ENCODE data around the gene IL17RA.

IL17RA gene

DNA sequence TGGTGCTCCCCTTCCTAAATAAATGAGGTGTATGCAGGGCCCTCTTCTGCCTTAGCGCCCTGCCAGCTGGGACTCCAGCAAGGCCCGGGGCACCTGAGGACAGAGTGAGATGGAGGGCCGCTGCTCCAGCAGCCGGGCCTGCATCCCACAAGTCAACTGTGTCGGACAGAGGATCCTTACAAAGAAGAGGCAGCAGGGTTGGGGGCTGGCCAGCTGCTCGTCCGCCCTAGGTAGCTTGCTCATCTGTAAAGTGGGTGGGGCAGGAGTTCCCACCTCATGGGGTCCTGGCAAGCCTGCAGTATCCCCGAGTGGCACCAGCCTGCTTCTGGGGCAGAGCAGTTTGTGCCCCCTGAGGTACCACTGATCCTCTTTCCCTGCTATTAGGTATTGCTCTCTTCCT lies 28.8 kb downstream of the IL17RA start:
- no peak for TF ChIP-seq EZH2 (IDR thresholded peaks at IDR 0.05; ENCODE audit: borderline replicate concordance, low read length)
- TF ChIP-seq, protein P1, sequence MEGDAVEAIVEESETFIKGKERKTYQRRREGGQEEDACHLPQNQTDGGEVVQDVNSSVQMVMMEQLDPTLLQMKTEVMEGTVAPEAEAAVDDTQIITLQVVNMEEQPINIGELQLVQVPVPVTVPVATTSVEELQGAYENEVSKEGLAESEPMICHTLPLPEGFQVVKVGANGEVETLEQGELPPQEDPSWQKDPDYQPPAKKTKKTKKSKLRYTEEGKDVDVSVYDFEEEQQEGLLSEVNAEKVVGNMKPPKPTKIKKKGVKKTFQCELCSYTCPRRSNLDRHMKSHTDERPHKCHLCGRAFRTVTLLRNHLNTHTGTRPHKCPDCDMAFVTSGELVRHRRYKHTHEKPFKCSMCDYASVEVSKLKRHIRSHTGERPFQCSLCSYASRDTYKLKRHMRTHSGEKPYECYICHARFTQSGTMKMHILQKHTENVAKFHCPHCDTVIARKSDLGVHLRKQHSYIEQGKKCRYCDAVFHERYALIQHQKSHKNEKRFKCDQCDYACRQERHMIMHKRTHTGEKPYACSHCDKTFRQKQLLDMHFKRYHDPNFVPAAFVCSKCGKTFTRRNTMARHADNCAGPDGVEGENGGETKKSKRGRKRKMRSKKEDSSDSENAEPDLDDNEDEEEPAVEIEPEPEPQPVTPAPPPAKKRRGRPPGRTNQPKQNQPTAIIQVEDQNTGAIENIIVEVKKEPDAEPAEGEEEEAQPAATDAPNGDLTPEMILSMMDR (IDR thresholded peaks at IDR 0.05; ENCODE audit: low read length) = no peak
- Histone ChIP-seq H4K20me1 (ENCODE audit: insufficient read depth, low read length) (no peaks in the 10 kb centered on the region), H3K4me3 (ENCODE audit: low read depth, low read length, poor library complexity, severe bottlenecking) (no peak overlapping the region), H3K36me3 (ENCODE audit: insufficient read depth, low read length) (peaks cover 8% of the 10 kb centered on the region), H3K27me3 (ENCODE audit: insufficient read depth, low read length) (0 out of 2 replicates have a peak, but pooled peaks cover 4% of the 10 kb centered on the region), H3K4me2 (ENCODE audit: low read length) (no peak overlapping the region), H2AFZ (ENCODE audit: low read length) (no peak overlapping the region), H3K4me1 (ENCODE audit: insufficient read depth, low read length, severe bottlenecking) (no peaks in the 10 kb centered on the region), H3K27ac (ENCODE audit: low read depth, low read length, poor library complexity, severe bottlenecking) (no peak overlapping the region), H3K9me2 (ENCODE audit: low read depth, low read length) (no peaks in the 10 kb centered on the region), H3K9ac (ENCODE audit: low read length) (no peak overlapping the region), H3K79me2 (ENCODE audit: insufficient read depth, low read length) (no peaks in the 10 kb centered on the region), H3K9me3 (ENCODE audit: low read length) (no peaks in the 10 kb centered on the region), H3F3A (ENCODE audit: insufficient read depth, low read length) (no peaks in the 10 kb centered on the region)

DNA sequence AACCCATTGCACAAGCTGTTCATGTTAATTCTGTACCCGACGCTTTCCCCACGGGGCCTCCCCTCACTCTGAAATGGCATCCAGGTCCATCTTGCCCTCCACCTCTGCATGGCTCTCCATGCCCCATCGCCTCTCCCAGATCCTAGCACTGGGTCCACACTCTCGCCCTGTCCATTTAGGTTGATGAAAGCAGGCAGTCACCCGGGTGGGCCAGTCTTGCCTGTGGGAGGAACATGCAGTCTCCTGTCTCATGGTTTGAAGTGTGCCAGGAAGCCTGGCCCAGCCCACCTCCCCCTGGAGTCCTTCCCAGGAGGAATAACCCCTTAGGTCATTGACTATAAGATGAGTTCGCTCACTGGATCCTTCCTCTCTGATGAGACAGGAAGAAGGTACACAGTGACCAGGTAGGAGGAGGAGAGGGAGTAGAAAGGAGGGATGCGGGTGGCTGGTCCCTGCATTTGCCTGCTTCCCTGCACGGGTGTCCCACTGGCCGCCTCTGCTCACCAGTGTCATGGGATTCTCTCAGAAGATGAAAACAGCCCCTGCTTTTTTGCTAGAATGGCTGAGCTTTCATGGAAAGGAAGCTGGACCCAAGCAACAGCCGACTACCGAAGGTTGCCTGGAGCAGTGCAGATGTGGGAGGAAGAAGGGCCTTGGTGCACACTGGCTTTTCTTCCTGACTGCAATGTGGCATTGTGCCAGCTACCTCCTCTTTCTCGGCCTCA lies 29.5 kb downstream of the IL17RA start:
- Histone ChIP-seq H4K20me1 (ENCODE audit: insufficient read depth, low read length) (no peaks in the 10 kb centered on the region), H3K27ac (ENCODE audit: low read depth, low read length, poor library complexity, severe bottlenecking) (no peak overlapping the region), H3K36me3 (ENCODE audit: insufficient read depth, low read length) (peaks cover 5% of the 10 kb centered on the region; the same call in 1 of the 2 replicates), H3F3A (ENCODE audit: insufficient read depth, low read length) (no peaks in the 10 kb centered on the region), H2AFZ (ENCODE audit: low read length) (no peak overlapping the region), H3K9ac (ENCODE audit: low read length) (no peak overlapping the region), H3K27me3 (ENCODE audit: insufficient read depth, low read length) (0 out of 2 replicates have a peak, but pooled peaks cover 4% of the 10 kb centered on the region), H3K4me1 (ENCODE audit: insufficient read depth, low read length, severe bottlenecking) (no peaks in the 10 kb centered on the region), H3K4me2 (ENCODE audit: low read length) (no peak overlapping the region), H3K4me3 (ENCODE audit: low read depth, low read length, poor library complexity, severe bottlenecking) (no peak overlapping the region), H3K9me3 (ENCODE audit: low read length) (no peaks in the 10 kb centered on the region), H3K9me2 (ENCODE audit: low read depth, low read length) (no peaks in the 10 kb centered on the region), H3K79me2 (ENCODE audit: insufficient read depth, low read length) (no peaks in the 10 kb centered on the region)
- TF ChIP-seq EZH2 (IDR thresholded peaks at IDR 0.05; ENCODE audit: borderline replicate concordance, low read length) = no peak
- TF ChIP-seq, protein P1 (IDR thresholded peaks at IDR 0.05; ENCODE audit: low read length) = no peak

DNA sequence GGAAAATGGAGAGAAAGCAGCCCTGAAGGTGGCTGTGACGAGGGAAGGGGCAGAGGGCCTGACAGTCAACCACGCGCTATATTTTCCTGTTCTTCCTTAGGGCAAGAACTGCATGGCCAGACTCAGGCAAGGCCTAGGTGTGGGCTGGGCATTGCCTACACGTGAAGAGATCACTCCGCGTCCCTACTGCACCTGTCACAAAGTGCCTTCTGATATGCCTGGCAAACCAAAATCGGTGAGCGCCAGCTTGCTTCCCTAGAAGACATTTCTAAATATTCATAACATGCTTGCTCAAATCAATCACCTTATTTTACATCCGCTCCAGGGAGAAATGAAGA lies 30.1 kb downstream of the IL17RA start:
- Histone ChIP-seq H3F3A (ENCODE audit: insufficient read depth, low read length) (no peaks in the 10 kb centered on the region), H3K4me1 (ENCODE audit: insufficient read depth, low read length, severe bottlenecking) (no peaks in the 10 kb centered on the region), H3K9me2 (ENCODE audit: low read depth, low read length) (no peaks in the 10 kb centered on the region), H3K36me3 (ENCODE audit: insufficient read depth, low read length) (no peaks in the 10 kb centered on the region), H2AFZ (ENCODE audit: low read length) (no peak overlapping the region), H3K4me3 (ENCODE audit: low read depth, low read length, poor library complexity, severe bottlenecking) (no peak overlapping the region), H3K27me3 (ENCODE audit: insufficient read depth, low read length) (0 out of 2 replicates have a peak, but pooled peaks cover 4% of the 10 kb centered on the region), H3K9me3 (ENCODE audit: low read length) (no peaks in the 10 kb centered on the region), H3K79me2 (ENCODE audit: insufficient read depth, low read length) (no peaks in the 10 kb centered on the region), H3K27ac (ENCODE audit: low read depth, low read length, poor library complexity, severe bottlenecking) (no peak overlapping the region), H3K9ac (ENCODE audit: low read length) (no peak overlapping the region), H4K20me1 (ENCODE audit: insufficient read depth, low read length) (no peaks in the 10 kb centered on the region), H3K4me2 (ENCODE audit: low read length) (no peak overlapping the region)
- TF ChIP-seq, protein P1 (IDR thresholded peaks at IDR 0.05; ENCODE audit: low read length) = no peak
- TF ChIP-seq EZH2 (IDR thresholded peaks at IDR 0.05; ENCODE audit: borderline replicate concordance, low read length) = no peak

Measured in OCI-LY1 (cell line).